MCF 10A (cell line): ENCODE measurements around the gene SLC6A5. TPM values are rescaled to one million over a fixed set of nuclear protein-coding genes. Genes with fewer than 3 reads are reported as not detected.

ENCODE experiments used
- BruUV-seq: library from RNA; stranded (reverse); fragments of 400-500 nt; replicated peaks from 2 replicates; lab custom pipeline; 2021; lab: Mats Ljungman, UMichigan
- CTCF ChIA-PET: fragments of 300-600 bp; sonication (Branson Sonifier 250); formaldehyde crosslinking; extraction: SDS; loops from one replicate; lab custom pipeline; 2021; ENCODE audit warnings: antibody characterized with exemption, inconsistent platforms; lab: Yijun Ruan, JAX
- POLR2A ChIA-PET: fragments of 300-600, 350-650 bp; sonication (Branson Sonifier 250); formaldehyde crosslinking; extraction: SDS; loops from one replicate; lab custom pipeline; 2020; ENCODE audit warnings: antibody characterized with exemption, inconsistent platforms; lab: Yijun Ruan, JAX
- DNase-seq: peaks from one replicate; pipeline ENCODE4 v3.0.0-alpha.2; 2018; ENCODE audit not compliant: unreplicated experiment
- H3K27ac Mint-ChIP-seq: one replicate; pipeline ENCODE4 v1.8.0; 2022; ENCODE audit warnings: mild to moderate bottlenecking, low read depth, mixed read lengths; ENCODE audit not compliant: unreplicated experiment
- H3K27me3 Mint-ChIP-seq: one replicate; pipeline ENCODE4 v1.8.0; 2022; ENCODE audit warnings: mixed read lengths; ENCODE audit not compliant: insufficient read depth, unreplicated experiment
- H3K36me3 Mint-ChIP-seq: one replicate; pipeline ENCODE4 v1.8.0; 2022; ENCODE audit warnings: mild to moderate bottlenecking, moderate library complexity, mixed read lengths; ENCODE audit not compliant: insufficient read depth, unreplicated experiment
- H3K4me1 Mint-ChIP-seq: one replicate; pipeline ENCODE4 v1.8.0; 2022; ENCODE audit warnings: mixed read lengths; ENCODE audit not compliant: insufficient read depth, unreplicated experiment
- H3K4me3 Mint-ChIP-seq: one replicate; pipeline ENCODE4 v1.8.0; 2022; ENCODE audit warnings: mild to moderate bottlenecking, moderate library complexity, mixed read lengths; ENCODE audit not compliant: unreplicated experiment
- H3K9me3 Mint-ChIP-seq: one replicate; pipeline ENCODE4 v1.8.0; 2022; ENCODE audit warnings: mixed read lengths; ENCODE audit not compliant: unreplicated experiment
- CTCF ChIP-seq: fragments of 200-600 bp; IDR thresholded peaks from one replicate; pipeline ENCODE4 v1.8.0; 2022; ENCODE audit warnings: antibody characterized with exemption, mild to moderate bottlenecking; ENCODE audit not compliant: unreplicated experiment
- intact Hi-C: fragments of 100-400 bp; cut with micrococcal nuclease; formaldehyde crosslinking; loops from 2 replicates; pipeline ENCODE4 v1.14.1; 2022
- total RNA-seq: library from RNA; stranded (reverse); gene quantifications from 2 replicates; pipeline ENCODE4 v1.2.3, GENCODE V29; 2022

Gene SLC6A5
- total RNA-seq, 1 experiment from 2014 or later = not detected

DNA sequence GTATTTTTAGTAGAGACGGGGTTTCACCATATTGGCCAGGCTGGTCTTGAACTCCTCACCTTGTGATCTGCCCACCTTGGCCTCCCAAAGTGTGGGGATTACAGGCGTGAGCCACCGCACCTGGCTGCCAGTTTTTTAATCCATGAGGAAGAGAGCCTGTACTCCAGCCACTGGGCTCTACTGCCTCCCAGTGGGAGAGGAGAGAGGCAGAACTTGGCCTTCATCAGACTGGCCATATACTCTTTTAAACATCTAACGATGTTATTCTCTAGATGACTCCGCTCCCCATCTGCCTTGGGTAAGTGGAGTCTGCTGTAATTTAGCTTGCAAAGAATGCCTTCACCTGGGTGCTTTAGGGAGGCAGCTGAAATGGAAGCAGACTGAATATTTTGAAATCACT is 34.6 kb downstream of the SLC6A5 start:
- Mint-ChIP-seq H3K4me1 (no peaks in the 10 kb centered on the region), H3K9me3 (no peaks in the 10 kb centered on the region), H3K4me3 (no peak overlapping the region), H3K36me3 (no peaks in the 10 kb centered on the region), H3K27me3 (no peaks in the 10 kb centered on the region), H3K27ac (no peak overlapping the region)
- intact Hi-C loops = no loop called here
- no peak for TF ChIP-seq CTCF
- ChIA-PET POLR2A (no interaction called here), CTCF (no interaction called here)
- peak; percentile 24 for DNase-seq
- BruUV-seq = no TSS peak

DNA sequence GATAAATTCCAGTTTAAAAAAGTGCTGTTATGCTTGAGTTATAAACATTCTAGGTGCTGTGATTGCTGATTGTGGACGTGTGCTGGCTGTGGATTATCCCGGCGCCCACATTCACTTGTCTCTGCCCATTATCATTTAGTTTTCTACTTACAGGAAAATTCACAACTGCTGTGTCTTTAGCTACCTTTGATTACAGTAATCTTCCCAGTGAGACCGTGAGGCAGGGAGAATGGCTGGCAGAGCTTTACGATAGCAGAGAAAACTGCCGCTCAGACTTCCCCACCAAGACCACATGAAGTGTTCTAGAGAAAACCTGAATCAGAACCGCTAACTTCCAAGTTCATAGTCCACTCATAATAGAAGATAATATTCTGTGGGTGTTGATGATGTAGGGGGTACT is 35.4 kb downstream of the SLC6A5 start:
- intact Hi-C loops = no loop called here
- Mint-ChIP-seq H3K27ac (no peak overlapping the region), H3K4me3 (no peak overlapping the region), H3K9me3 (no peaks in the 10 kb centered on the region), H3K27me3 (no peaks in the 10 kb centered on the region), H3K36me3 (no peaks in the 10 kb centered on the region), H3K4me1 (no peaks in the 10 kb centered on the region)
- CTCF ChIA-PET = no interaction called here
- DNase-seq = no peak
- no TSS peak for BruUV-seq
- POLR2A ChIA-PET = no interaction called here
- TF ChIP-seq CTCF = no peak

GRCh38 chr11:20638074-20638473 is 38.7 kb downstream of the SLC6A5 start:
- no peak for DNase-seq
- intact Hi-C loops = no loop called here
- Mint-ChIP-seq H3K27me3 (no peaks in the 10 kb centered on the region), H3K36me3 (no peaks in the 10 kb centered on the region), H3K9me3 (no peaks in the 10 kb centered on the region), H3K4me3 (no peak overlapping the region), H3K4me1 (no peaks in the 10 kb centered on the region), H3K27ac (no peak overlapping the region)
- BruUV-seq = no TSS peak
- POLR2A ChIA-PET = no interaction called here
- CTCF ChIA-PET = interaction anchor here (2.3 to 3.5 kb wide), 2 partner anchors 10 to 873 kb away, joined by 8 to 28 read pairs; no protein-coding TSS in a partner anchor
- TF ChIP-seq CTCF = no peak

DNA sequence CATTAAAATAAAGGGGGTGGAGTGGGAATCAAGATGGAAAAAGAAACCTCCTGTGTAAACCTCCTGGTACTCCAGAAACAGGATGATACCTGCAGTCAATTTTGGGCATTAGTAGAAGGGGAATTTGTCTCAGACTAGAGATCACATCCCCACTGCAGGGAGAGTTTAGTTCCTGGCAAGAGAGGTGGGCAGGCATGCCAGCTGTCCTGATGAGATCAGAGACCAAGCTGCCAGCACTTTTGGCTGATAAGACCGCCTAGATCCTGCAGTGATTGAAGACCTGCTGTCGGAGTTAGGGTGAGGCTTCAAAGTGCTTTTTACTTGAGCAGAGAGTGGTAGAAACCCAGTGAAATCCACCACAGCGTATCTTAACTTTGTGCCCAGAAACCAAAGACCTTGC is 40.3 kb downstream of the SLC6A5 start:
- intact Hi-C loops = no loop called here
- no TSS peak for BruUV-seq
- DNase-seq = no peak
- H3K4me1 Mint-ChIP-seq = no peaks in the 10 kb centered on the region
- no peaks in the 10 kb centered on the region for H3K36me3 Mint-ChIP-seq
- H3K27ac Mint-ChIP-seq = no peak overlapping the region
- POLR2A ChIA-PET = no interaction called here
- no peak overlapping the region for H3K4me3 Mint-ChIP-seq
- CTCF ChIA-PET = interaction anchor here (2.3 to 3.5 kb wide), 2 partner anchors 8 to 872 kb away, joined by 8 to 28 read pairs; no protein-coding TSS in a partner anchor
- no peak for TF ChIP-seq CTCF
- no peaks in the 10 kb centered on the region for H3K9me3 Mint-ChIP-seq
- peaks cover 10% of the 10 kb centered on the region for H3K27me3 Mint-ChIP-seq
